HL-60 (cell line): ENCODE results near the gene CD164L2.

Experiments used
- GABPA ChIP-seq: IDR thresholded peaks from 2 replicates; pipeline ENCODE4 v1.6.1; 2012; ENCODE audit warnings: low read depth
- POLR2AphosphoS5 ChIP-seq: IDR thresholded peaks from 2 replicates; pipeline ENCODE4 v1.6.1; 2012; ENCODE audit warnings: low read depth
- TF ChIP-seq, protein P1 (sequence below): IDR thresholded peaks from one replicate; pipeline ENCODE4 v1.5.1; 2011; ENCODE audit warnings: low read length, control low read depth, inconsistent platforms; ENCODE audit not compliant: insufficient read depth
- TF ChIP-seq, protein P2 (sequence below): IDR thresholded peaks from 2 replicates; pipeline ENCODE4 v1.6.1; 2012; ENCODE audit warnings: low read depth; ENCODE audit not compliant: insufficient replicate concordance

DNA sequence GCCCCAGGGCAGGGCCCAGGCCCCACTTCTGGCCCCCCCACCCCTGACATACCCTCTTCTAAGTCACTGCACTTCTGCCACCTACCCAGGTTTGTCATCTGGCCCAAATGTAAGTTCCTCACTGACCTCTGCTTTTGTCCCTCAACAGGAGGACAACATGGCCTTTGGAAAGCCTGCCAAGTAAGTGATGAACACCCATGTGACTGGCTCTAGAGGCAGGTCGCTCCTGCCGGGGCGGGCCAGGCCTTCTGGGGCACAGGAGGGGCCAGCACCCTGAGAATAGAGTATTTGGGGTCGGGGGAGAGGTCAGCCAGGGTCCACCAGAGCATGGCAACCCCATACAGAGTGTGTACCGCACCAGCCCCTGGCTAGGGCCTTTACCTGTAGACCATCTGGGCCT lies 51.2 kb downstream of the CD164L2 start:
- TF ChIP-seq, protein P1, sequence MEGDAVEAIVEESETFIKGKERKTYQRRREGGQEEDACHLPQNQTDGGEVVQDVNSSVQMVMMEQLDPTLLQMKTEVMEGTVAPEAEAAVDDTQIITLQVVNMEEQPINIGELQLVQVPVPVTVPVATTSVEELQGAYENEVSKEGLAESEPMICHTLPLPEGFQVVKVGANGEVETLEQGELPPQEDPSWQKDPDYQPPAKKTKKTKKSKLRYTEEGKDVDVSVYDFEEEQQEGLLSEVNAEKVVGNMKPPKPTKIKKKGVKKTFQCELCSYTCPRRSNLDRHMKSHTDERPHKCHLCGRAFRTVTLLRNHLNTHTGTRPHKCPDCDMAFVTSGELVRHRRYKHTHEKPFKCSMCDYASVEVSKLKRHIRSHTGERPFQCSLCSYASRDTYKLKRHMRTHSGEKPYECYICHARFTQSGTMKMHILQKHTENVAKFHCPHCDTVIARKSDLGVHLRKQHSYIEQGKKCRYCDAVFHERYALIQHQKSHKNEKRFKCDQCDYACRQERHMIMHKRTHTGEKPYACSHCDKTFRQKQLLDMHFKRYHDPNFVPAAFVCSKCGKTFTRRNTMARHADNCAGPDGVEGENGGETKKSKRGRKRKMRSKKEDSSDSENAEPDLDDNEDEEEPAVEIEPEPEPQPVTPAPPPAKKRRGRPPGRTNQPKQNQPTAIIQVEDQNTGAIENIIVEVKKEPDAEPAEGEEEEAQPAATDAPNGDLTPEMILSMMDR, result no peak
- TF ChIP-seq, protein P2, sequence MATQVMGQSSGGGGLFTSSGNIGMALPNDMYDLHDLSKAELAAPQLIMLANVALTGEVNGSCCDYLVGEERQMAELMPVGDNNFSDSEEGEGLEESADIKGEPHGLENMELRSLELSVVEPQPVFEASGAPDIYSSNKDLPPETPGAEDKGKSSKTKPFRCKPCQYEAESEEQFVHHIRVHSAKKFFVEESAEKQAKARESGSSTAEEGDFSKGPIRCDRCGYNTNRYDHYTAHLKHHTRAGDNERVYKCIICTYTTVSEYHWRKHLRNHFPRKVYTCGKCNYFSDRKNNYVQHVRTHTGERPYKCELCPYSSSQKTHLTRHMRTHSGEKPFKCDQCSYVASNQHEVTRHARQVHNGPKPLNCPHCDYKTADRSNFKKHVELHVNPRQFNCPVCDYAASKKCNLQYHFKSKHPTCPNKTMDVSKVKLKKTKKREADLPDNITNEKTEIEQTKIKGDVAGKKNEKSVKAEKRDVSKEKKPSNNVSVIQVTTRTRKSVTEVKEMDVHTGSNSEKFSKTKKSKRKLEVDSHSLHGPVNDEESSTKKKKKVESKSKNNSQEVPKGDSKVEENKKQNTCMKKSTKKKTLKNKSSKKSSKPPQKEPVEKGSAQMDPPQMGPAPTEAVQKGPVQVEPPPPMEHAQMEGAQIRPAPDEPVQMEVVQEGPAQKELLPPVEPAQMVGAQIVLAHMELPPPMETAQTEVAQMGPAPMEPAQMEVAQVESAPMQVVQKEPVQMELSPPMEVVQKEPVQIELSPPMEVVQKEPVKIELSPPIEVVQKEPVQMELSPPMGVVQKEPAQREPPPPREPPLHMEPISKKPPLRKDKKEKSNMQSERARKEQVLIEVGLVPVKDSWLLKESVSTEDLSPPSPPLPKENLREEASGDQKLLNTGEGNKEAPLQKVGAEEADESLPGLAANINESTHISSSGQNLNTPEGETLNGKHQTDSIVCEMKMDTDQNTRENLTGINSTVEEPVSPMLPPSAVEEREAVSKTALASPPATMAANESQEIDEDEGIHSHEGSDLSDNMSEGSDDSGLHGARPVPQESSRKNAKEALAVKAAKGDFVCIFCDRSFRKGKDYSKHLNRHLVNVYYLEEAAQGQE, result no peak
- no peak for TF ChIP-seq POLR2AphosphoS5
- TF ChIP-seq GABPA, result no peak
